HepG2 (cell line): Measurements from ENCODE around the gene SLC11A1. TPM values are rescaled to one million over a fixed set of nuclear protein-coding genes. Genes with fewer than 3 reads are reported as not detected.

ENCODE experiments used
- ATF7 ChIP-seq, 2 experiments: fragments of 450-650 bp in 1 of 2; sonication (generic) in 1 of 2; formaldehyde crosslinking in 1 of 2; IDR thresholded peaks; 2 replicates each; pipeline versions ENCODE4 v1.4.0 to v1.6.1; 2016 to 2020; ENCODE audit warnings: antibody characterized with exemption in 1 of 2, mild to moderate bottlenecking in 1 of 2, missing genetic modification reagents in 1 of 2
- GATAD1 ChIP-seq: IDR thresholded peaks from 2 replicates; pipeline ENCODE4 v1.6.1; 2016; ENCODE audit warnings: missing genetic modification reagents, missing compliant biosample characterization
- GTF3A ChIP-seq: sonication (generic); formaldehyde crosslinking; conservative IDR thresholded peaks from 2 replicates; pipeline ENCODE4 v1.4.0; 2020; ENCODE audit warnings: mild to moderate bottlenecking, missing genetic modification reagents
- HDAC6 ChIP-seq: fragments of 200-600 bp; sonication (generic); IDR thresholded peaks from 2 replicates; pipeline ENCODE4 v1.7.0; 2017; ENCODE audit warnings: mild to moderate bottlenecking, antibody characterized with exemption, low read length, low read depth
- HNF4A ChIP-seq: sonication (generic); formaldehyde crosslinking; IDR thresholded peaks from 2 replicates; pipeline ENCODE4 v1.4.0; 2020; ENCODE audit warnings: missing genetic modification reagents
- SATB2 ChIP-seq: sonication (generic); formaldehyde crosslinking; IDR thresholded peaks from 2 replicates; pipeline ENCODE4 v1.5.0; 2020; ENCODE audit warnings: missing genetic modification reagents
- SMC3 ChIP-seq: IDR thresholded peaks from 2 replicates; pipeline ENCODE4 v1.6.1; 2011; ENCODE audit warnings: low read length, improper control_type of control experiment
- SRSF9 ChIP-seq: fragments of 200-400 bp; formaldehyde crosslinking; IDR thresholded peaks from 2 replicates; pipeline ENCODE4 v1.6.1; 2018; ENCODE audit warnings: borderline replicate concordance, mild to moderate bottlenecking, low read depth, low read length; ENCODE audit not compliant: insufficient read depth, poor library complexity, severe bottlenecking
- ZNF230 ChIP-seq: sonication (generic); formaldehyde crosslinking; IDR thresholded peaks from 2 replicates; pipeline ENCODE4 v1.4.0; 2020; ENCODE audit warnings: mild to moderate bottlenecking, missing genetic modification reagents
- ZNF3 ChIP-seq: IDR thresholded peaks from 2 replicates; pipeline ENCODE4 v1.7.0; 2017; ENCODE audit warnings: inconsistent platforms
- ZNF598 ChIP-seq: sonication (generic); formaldehyde crosslinking; IDR thresholded peaks from 2 replicates; pipeline ENCODE4 v1.5.1; 2020; ENCODE audit warnings: mild to moderate bottlenecking, missing genetic modification reagents, borderline replicate concordance
- ZNF781 ChIP-seq: sonication (generic); formaldehyde crosslinking; IDR thresholded peaks from 2 replicates; pipeline ENCODE4 v1.5.1; 2020; ENCODE audit warnings: borderline replicate concordance, mild to moderate bottlenecking, missing genetic modification reagents; ENCODE audit errors: not compliant biosample characterization
- ZNF879 ChIP-seq: sonication (generic); formaldehyde crosslinking; IDR thresholded peaks from 2 replicates; pipeline ENCODE4 v1.8.1; 2023; ENCODE audit warnings: missing genetic modification reagents
- polyA plus RNA-seq, 8 experiments: library from polyadenylated mRNA; depleted of rRNA in 3 of 8; stranded (reverse) in 7 of 8; unstranded in 1 of 8; fragments of >200 nt; fragmentation: Illumina TruSeq in 4 of 8; extraction: Trizol in 4 of 8; gene quantifications; 2 replicates each; pipeline versions ENCODE4 v1.2.1 to v1.2.3, GENCODE V29; 2011 to 2016; ENCODE audit warnings: low read depth in 4 of 8, missing spikeins in 1 of 8, mixed read lengths in 1 of 8; ENCODE audit not compliant: insufficient read depth in 1 of 8
- total RNA-seq, 5 experiments: library from RNA; depleted of rRNA; stranded (reverse); fragments of >200 nt; fragmentation: Illumina TruSeq; extraction: Trizol; gene quantifications; 2 replicates each; pipeline ENCODE4 v1.2.3, GENCODE V29; 2016; ENCODE audit warnings: low read depth in 1 of 5
- TF ChIP-seq, protein P1 (sequence below): sonication (generic); formaldehyde crosslinking; IDR thresholded peaks from 2 replicates; pipeline ENCODE4 v1.8.0; 2022; ENCODE audit warnings: missing genetic modification reagents, mild to moderate bottlenecking, moderate library complexity, borderline replicate concordance
- TF ChIP-seq, protein P2 (sequence below): sonication (generic); formaldehyde crosslinking; IDR thresholded peaks from 2 replicates; pipeline ENCODE4 v1.4.0; 2020; ENCODE audit warnings: missing genetic modification reagents, low read depth, mild to moderate bottlenecking, borderline replicate concordance
- TF ChIP-seq, protein P3 (sequence below): sonication (generic); formaldehyde crosslinking; IDR thresholded peaks from 2 replicates; pipeline ENCODE4 v1.8.1; 2023; ENCODE audit warnings: mild to moderate bottlenecking, missing genetic modification reagents, borderline replicate concordance
- TF ChIP-seq, protein P4 (sequence below): sonication (generic); formaldehyde crosslinking; IDR thresholded peaks from 2 replicates; pipeline ENCODE4 v1.4.0; 2020; ENCODE audit warnings: mild to moderate bottlenecking, missing genetic modification reagents

SLC11A1 gene
- total and polyA plus RNA-seq, 2 of the 13 experiments (the other 11 are each of a cell fraction or from before 2014, with no cell fraction given), result 0.33 to 2.3 TPM

DNA sequence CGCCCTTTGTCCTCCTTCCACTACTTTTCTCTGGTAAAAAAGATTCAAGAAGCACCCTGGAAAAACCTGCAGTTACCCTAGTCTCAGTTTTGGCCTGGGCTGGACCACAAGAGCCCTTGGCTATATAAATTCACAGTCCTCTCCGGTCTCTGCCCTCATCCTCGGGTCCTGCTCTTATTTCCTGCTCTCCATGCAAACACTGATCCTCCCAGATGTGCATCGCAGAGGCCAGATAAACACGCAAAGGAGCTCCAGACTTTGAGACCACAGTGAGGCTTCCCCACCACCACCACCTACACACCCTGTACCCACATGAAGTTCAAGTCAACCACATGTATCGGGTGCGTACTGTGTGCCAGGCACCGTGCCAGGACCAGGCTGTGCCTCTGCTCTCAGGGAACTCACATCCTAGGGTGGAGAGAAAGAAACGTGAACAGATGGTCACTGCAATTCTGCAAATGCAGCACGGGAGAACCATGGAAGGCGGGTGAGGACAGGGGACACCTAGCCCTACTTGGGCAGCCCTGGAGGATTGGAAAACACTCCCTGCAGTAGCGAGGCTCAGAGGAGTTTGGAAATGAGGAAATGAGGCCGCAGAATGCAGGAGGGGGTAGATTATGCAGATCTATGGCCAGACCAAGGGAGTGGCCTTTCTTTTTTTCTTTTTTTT lies 25.0 kb downstream of the SLC11A1 start (continued):
- TF ChIP-seq SATB2 (CRISPR knock-in tag) (no peak), HNF4A (CRISPR knock-in tag) (no peak), ATF7 (IDR thresholded peaks at IDR 0.05) (no peak), ATF7 (CRISPR knock-in tag; IDR thresholded peaks at IDR 0.05) (peak; percentile 41; the same call in 1 of the 2 replicates), GATAD1 (CRISPR knock-in tag) (no peak), ZNF781 (CRISPR knock-in tag) (no peak), GTF3A (CRISPR knock-in tag) (no peak; the same call in 1 of the 2 replicates), SMC3 (no peak), SRSF9 (no peak), ZNF879 (CRISPR knock-in tag) (no peak), ZNF598 (CRISPR knock-in tag) (0 out of 2 replicates have a peak, but pooled peaks have one; percentile 86), ZNF230 (0 out of 2 replicates have a peak, but pooled peaks have one; percentile 45), HDAC6 (no peak), ZNF3 (CRISPR knock-in tag) (peak; percentile 74; the same call in 1 of the 2 replicates)
- TF ChIP-seq, protein P1, sequence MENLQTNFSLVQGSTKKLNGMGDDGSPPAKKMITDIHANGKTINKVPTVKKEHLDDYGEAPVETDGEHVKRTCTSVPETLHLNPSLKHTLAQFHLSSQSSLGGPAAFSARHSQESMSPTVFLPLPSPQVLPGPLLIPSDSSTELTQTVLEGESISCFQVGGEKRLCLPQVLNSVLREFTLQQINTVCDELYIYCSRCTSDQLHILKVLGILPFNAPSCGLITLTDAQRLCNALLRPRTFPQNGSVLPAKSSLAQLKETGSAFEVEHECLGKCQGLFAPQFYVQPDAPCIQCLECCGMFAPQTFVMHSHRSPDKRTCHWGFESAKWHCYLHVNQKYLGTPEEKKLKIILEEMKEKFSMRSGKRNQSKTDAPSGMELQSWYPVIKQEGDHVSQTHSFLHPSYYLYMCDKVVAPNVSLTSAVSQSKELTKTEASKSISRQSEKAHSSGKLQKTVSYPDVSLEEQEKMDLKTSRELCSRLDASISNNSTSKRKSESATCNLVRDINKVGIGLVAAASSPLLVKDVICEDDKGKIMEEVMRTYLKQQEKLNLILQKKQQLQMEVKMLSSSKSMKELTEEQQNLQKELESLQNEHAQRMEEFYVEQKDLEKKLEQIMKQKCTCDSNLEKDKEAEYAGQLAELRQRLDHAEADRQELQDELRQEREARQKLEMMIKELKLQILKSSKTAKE (CRISPR knock-in tag), result 0 out of 2 replicates have a peak, but pooled peaks have one; percentile 26
- TF ChIP-seq, protein P2, sequence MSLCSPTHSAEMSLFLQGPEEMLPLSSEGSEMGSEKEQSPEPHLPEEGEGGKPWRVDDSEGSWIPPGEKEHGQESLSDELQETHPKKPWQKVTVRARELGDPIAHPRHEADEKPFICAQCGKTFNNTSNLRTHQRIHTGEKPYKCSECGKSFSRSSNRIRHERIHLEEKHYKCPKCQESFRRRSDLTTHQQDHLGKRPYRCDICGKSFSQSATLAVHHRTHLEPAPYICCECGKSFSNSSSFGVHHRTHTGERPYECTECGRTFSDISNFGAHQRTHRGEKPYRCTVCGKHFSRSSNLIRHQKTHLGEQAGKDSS (CRISPR knock-in tag), result no peak
- TF ChIP-seq, protein P3, sequence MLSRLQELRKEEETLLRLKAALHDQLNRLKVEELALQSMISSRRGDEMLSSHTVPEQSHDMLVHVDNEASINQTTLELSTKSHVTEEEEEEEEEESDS (CRISPR knock-in tag), result no peak
- TF ChIP-seq, protein P4, sequence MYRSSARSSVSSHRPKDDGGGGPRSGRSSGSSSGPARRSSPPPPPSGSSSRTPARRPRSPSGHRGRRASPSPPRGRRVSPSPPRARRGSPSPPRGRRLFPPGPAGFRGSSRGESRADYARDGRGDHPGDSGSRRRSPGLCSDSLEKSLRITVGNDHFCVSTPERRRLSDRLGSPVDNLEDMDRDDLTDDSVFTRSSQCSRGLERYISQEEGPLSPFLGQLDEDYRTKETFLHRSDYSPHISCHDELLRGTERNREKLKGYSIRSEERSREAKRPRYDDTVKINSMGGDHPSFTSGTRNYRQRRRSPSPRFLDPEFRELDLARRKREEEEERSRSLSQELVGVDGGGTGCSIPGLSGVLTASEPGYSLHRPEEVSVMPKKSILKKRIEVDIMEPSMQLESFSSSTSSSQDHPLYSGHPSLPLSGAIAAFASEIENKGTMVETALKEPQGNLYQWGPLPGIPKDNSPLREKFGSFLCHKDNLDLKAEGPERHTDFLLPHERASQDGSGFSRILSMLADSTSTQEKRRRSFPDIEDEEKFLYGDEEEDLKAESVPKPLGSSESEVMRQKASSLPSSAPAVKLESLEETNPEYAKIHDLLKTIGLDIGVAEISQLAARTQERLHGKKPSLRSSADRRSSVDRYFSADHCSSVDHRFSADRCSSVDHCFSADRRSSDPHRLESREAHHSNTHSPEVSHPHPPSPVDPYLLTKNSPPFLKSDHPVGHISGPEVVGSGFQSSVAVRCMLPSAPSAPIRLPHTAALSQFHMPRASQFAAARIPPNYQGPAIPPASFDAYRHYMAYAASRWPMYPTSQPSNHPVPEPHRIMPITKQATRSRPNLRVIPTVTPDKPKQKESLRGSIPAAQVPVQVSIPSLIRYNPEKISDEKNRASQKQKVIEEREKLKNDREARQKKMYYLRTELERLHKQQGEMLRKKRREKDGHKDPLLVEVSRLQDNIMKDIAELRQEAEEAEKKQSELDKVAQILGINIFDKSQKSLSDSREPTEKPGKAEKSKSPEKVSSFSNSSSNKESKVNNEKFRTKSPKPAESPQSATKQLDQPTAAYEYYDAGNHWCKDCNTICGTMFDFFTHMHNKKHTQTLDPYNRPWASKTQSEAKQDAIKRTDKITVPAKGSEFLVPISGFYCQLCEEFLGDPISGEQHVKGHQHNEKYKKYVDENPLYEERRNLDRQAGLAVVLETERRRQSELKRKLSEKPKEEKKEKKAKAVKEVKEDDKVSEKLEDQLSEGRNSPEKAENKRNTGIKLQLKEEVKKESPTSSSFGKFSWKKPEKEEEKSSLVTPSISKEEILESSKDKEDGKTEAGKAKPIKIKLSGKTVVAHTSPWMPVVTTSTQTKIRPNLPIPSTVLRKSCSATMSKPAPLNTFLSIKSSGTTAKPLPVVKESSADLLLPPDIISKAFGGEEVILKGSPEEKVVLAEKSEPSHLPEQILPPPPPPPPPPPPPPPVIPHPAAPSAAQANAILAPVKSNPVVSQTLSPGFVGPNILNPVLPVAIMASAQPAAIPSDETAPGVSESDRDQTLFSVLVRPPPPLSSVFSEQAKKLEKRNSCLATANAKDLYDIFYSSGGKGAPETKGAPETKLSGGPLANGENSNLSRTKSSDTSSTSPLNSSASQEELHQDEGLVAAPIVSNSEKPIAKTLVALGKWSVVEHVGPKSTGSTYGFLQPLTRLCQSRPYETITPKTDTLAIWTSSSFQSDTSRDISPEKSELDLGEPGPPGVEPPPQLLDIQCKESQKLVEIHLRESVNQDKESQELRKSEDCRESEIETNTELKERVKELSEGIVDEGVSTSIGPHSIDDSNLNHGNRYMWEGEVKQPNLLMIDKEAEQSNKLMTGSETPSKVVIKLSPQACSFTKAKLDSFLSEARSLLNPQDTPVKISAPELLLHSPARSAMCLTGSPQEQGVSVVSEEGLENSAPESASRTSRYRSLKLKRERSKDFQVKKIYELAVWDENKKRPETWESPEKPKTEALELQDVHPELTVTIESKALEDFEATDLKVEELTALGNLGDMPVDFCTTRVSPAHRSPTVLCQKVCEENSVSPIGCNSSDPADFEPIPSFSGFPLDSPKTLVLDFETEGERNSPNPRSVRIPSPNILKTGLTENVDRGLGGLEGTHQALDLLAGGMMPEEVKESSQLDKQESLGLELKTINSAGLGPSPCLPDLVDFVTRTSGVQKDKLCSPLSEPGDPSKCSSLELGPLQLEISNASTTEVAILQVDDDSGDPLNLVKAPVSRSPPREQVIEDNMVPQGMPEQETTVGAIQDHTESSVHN, result peak; percentile 81; the same call in 1 of the 2 replicates
